Measurements from ENCODE around the gene KRT6B. TPM values are rescaled to one million over a fixed set of nuclear protein-coding genes. Genes with fewer than 3 reads are reported as not detected.

Gene KRT6B
- total RNA-seq, 1 experiment from 2014 or later, result not detected

DNA sequence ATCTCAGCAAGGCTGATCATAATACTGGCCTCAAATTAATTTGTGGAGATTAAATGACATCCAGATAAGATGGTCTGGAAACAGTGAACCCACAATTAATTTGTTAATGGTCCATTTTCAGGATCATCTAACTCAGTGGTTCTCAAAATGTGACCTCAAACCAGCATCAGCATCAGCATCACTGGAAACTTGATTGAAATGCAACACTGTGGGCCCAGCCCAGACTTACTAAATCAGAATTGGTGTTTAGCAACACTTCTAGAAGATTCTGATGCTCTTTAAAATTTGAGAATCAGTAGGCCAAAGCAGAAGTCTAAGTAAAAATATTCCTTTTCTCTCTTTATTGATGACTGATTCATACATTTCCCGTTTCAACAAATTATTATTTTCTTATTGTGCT lies 35.2 kb downstream of the KRT6B start:
- POLR2A ChIA-PET, result no interaction called here
- in situ Hi-C loops (cut with HindIII; ENCODE audit: low pct_unique_long_range_greater_than_20kb, low sequenced_read_pairs), result no loop called here
- BruUV-seq (replicated peaks), result no TSS peak

DNA sequence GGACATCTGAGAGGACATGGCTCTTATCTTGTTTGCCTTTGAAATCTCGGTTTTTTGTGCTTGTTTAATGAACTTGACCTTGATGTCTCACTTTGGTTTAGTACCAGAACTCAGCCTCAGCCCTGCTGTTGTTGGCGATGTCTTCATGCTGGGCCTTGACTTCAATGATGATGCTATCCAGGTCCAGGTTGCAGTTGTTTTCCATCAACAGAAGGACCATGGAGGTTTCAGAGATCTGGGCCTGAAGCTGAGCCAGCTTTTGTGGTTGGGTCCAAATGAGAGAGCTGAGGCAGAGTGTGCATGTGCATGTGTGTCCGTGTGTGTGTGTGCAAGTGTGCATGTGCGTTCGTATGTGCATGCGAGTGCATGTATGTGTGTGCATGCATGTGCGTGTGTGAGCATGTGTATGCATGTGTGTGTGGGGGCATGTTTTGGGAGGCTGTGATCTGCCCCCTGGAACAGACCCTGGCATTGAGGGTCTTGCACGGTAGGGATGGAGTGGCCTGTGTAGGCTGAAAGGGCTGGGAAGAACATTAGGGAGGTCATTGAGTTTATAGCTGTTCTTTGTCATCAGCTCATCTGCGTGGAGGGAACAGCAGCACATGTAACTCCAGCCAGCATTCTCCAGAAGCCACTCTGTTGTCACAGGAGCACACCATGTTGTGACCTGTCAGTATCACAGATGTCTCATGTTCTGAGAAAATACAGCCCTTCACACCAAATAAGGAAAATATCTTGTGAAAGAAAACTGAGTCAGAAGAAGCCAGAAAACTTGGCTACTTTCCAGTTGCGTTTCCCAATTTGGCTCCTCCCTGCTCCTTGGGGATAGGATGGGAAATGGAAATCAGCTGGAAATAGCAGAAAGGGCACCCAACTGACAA lies 35.8 kb downstream of the KRT6B start:
- DNase-seq (ENCODE audit: low read depth, low spot score), result no peak

More for the DNA sequence above, 35.2 kb downstream of the KRT6B start:
- Histone ChIP-seq H3K4me3 (ENCODE audit: low read depth in 2 of 2, low read length in 2 of 2) (no peak overlapping the region), H3K27me3 (ENCODE audit: control insufficient read depth, insufficient read depth, low read length) (no peaks in the 10 kb centered on the region), H3K4me1 (ENCODE audit: control insufficient read depth, insufficient read depth, low read length) (no peaks in the 10 kb centered on the region), H3K36me3 (ENCODE audit: control insufficient read depth, insufficient read depth, low read length) (no peaks in the 10 kb centered on the region), H3K27ac (ENCODE audit: low read length) (no peak overlapping the region), H3K9me3 (ENCODE audit: control insufficient read depth, insufficient read depth, low read depth, low read length) (no peaks in the 10 kb centered on the region)
- no peak for TF ChIP-seq TCF7L2 (IDR thresholded peaks at IDR 0.05; ENCODE audit: low read depth, low read length)
- no peak for TF ChIP-seq SIN3A (IDR thresholded peaks at IDR 0.05; ENCODE audit: borderline replicate concordance, insufficient read depth, low read depth, low read length)
- TF ChIP-seq, protein P1, sequence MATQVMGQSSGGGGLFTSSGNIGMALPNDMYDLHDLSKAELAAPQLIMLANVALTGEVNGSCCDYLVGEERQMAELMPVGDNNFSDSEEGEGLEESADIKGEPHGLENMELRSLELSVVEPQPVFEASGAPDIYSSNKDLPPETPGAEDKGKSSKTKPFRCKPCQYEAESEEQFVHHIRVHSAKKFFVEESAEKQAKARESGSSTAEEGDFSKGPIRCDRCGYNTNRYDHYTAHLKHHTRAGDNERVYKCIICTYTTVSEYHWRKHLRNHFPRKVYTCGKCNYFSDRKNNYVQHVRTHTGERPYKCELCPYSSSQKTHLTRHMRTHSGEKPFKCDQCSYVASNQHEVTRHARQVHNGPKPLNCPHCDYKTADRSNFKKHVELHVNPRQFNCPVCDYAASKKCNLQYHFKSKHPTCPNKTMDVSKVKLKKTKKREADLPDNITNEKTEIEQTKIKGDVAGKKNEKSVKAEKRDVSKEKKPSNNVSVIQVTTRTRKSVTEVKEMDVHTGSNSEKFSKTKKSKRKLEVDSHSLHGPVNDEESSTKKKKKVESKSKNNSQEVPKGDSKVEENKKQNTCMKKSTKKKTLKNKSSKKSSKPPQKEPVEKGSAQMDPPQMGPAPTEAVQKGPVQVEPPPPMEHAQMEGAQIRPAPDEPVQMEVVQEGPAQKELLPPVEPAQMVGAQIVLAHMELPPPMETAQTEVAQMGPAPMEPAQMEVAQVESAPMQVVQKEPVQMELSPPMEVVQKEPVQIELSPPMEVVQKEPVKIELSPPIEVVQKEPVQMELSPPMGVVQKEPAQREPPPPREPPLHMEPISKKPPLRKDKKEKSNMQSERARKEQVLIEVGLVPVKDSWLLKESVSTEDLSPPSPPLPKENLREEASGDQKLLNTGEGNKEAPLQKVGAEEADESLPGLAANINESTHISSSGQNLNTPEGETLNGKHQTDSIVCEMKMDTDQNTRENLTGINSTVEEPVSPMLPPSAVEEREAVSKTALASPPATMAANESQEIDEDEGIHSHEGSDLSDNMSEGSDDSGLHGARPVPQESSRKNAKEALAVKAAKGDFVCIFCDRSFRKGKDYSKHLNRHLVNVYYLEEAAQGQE (IDR thresholded peaks at IDR 0.05; ENCODE audit: insufficient read depth in 1 of 2, low read depth in 2 of 2, low read length in 1 of 2), result no peak
- TF ChIP-seq, protein P2, sequence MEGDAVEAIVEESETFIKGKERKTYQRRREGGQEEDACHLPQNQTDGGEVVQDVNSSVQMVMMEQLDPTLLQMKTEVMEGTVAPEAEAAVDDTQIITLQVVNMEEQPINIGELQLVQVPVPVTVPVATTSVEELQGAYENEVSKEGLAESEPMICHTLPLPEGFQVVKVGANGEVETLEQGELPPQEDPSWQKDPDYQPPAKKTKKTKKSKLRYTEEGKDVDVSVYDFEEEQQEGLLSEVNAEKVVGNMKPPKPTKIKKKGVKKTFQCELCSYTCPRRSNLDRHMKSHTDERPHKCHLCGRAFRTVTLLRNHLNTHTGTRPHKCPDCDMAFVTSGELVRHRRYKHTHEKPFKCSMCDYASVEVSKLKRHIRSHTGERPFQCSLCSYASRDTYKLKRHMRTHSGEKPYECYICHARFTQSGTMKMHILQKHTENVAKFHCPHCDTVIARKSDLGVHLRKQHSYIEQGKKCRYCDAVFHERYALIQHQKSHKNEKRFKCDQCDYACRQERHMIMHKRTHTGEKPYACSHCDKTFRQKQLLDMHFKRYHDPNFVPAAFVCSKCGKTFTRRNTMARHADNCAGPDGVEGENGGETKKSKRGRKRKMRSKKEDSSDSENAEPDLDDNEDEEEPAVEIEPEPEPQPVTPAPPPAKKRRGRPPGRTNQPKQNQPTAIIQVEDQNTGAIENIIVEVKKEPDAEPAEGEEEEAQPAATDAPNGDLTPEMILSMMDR (IDR thresholded peaks at IDR 0.05), result no peak
- TF ChIP-seq POLR2AphosphoS5 (IDR thresholded peaks at IDR 0.05; ENCODE audit: low read depth, low read length), result no peak
- ATAC-seq (no peak), DNase-seq (ENCODE audit: low read depth, low spot score) (no peak)
- CTCF ChIA-PET, result no interaction called here
- intact Hi-C loops (cut with micrococcal nuclease; ENCODE audit: unreplicated experiment), result no loop called here

More for the DNA sequence above, 35.8 kb downstream of the KRT6B start:
- ChIA-PET POLR2A (no interaction called here), CTCF (no interaction called here)
- Histone ChIP-seq H3K36me3 (ENCODE audit: control insufficient read depth, insufficient read depth, low read length) (no peaks in the 10 kb centered on the region), H3K27me3 (ENCODE audit: control insufficient read depth, insufficient read depth, low read length) (no peaks in the 10 kb centered on the region), H3K27ac (ENCODE audit: low read length) (no peak overlapping the region), H3K4me1 (ENCODE audit: control insufficient read depth, insufficient read depth, low read length) (no peaks in the 10 kb centered on the region), H3K9me3 (ENCODE audit: control insufficient read depth, insufficient read depth, low read depth, low read length) (no peaks in the 10 kb centered on the region), H3K4me3 (ENCODE audit: low read depth in 2 of 2, low read length in 2 of 2) (no peak overlapping the region)
- TF ChIP-seq, protein P1 (IDR thresholded peaks at IDR 0.05; ENCODE audit: insufficient read depth in 1 of 2, low read depth in 2 of 2, low read length in 1 of 2), result no peak
- TF ChIP-seq, protein P2 (IDR thresholded peaks at IDR 0.05), result no peak
- TF ChIP-seq TCF7L2 (IDR thresholded peaks at IDR 0.05; ENCODE audit: low read depth, low read length) (no peak), SIN3A (IDR thresholded peaks at IDR 0.05; ENCODE audit: borderline replicate concordance, insufficient read depth, low read depth, low read length) (no peak), POLR2AphosphoS5 (IDR thresholded peaks at IDR 0.05; ENCODE audit: low read depth, low read length) (no peak)
- BruUV-seq (replicated peaks), result no TSS peak
- intact Hi-C loops (cut with micrococcal nuclease; ENCODE audit: unreplicated experiment), result no loop called here
- ATAC-seq, result no peak
- in situ Hi-C loops (cut with HindIII; ENCODE audit: low pct_unique_long_range_greater_than_20kb, low sequenced_read_pairs), result no loop called here

All from Panc1 (cell line).